ENCODE measurements around the gene FRRS1L.
A peak's percentile ranks its signal among the peaks of the same experiment; 100 is the strongest.

The FRRS1L gene

DNA sequence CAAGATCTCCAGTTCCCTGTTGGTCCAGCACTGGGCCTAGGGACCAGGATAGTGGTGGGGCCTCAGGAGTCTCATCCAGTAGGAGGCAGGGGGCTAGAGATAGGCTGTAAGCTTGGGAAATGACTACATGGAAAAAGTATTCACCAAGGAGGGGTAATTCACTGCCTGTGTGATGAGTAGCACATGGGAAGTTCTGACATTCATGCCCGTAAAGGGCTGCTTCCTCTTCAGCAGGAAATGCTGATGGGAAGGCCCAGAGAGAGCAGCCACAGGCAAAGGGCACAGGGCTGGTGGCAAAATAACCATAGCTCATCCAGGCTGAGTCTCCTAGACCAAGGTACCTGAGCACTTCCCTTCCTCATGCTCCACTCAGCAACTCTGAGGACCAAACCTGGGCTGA is 23.1 kb upstream of the FRRS1L start:
- TF ChIP-seq, protein P1, sequence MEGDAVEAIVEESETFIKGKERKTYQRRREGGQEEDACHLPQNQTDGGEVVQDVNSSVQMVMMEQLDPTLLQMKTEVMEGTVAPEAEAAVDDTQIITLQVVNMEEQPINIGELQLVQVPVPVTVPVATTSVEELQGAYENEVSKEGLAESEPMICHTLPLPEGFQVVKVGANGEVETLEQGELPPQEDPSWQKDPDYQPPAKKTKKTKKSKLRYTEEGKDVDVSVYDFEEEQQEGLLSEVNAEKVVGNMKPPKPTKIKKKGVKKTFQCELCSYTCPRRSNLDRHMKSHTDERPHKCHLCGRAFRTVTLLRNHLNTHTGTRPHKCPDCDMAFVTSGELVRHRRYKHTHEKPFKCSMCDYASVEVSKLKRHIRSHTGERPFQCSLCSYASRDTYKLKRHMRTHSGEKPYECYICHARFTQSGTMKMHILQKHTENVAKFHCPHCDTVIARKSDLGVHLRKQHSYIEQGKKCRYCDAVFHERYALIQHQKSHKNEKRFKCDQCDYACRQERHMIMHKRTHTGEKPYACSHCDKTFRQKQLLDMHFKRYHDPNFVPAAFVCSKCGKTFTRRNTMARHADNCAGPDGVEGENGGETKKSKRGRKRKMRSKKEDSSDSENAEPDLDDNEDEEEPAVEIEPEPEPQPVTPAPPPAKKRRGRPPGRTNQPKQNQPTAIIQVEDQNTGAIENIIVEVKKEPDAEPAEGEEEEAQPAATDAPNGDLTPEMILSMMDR (conservative IDR thresholded peaks at IDR 0.05; ENCODE audit: low read depth, low read length): no peak
- no peak for DNase-seq (ENCODE audit: low read depth)
- no peak overlapping the region for H3K4me3 ChIP-seq (ENCODE audit: low read length)

DNA sequence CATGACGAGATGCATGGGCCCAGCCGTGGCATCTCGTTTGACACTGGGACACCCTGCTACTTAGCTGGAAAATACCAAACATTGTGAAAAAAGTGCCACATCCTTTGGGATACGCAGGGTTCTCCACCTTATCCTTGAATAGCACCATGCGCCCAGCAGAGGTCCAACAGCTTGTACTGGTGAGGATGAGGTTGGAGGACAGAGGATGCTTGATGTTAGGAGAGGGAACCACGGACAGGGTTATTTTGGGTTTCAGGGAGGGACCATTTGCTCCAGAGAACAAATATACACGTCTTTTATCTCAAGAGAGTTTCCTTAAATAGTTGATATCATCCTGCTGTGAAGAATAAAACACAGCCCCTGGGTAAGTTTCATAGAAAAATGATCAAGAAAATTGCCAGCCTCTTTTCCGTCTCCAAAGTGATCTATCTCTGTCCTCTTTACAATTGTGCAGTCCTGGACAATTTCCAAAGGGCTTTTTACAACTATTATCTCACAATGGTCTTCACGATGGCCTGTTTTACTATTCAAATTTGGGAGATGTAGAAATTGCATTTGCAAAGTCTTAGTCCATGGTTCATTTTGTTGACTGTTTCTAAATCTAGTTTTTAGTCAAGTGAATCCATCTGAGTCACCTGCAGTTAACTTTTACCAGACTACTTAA is 19.9 kb upstream of the FRRS1L start:
- TF ChIP-seq, protein P1 (conservative IDR thresholded peaks at IDR 0.05; ENCODE audit: low read depth, low read length): no peak
- no peak overlapping the region for H3K4me3 ChIP-seq (ENCODE audit: low read length)
- DNase-seq (ENCODE audit: low read depth): no peak

DNA sequence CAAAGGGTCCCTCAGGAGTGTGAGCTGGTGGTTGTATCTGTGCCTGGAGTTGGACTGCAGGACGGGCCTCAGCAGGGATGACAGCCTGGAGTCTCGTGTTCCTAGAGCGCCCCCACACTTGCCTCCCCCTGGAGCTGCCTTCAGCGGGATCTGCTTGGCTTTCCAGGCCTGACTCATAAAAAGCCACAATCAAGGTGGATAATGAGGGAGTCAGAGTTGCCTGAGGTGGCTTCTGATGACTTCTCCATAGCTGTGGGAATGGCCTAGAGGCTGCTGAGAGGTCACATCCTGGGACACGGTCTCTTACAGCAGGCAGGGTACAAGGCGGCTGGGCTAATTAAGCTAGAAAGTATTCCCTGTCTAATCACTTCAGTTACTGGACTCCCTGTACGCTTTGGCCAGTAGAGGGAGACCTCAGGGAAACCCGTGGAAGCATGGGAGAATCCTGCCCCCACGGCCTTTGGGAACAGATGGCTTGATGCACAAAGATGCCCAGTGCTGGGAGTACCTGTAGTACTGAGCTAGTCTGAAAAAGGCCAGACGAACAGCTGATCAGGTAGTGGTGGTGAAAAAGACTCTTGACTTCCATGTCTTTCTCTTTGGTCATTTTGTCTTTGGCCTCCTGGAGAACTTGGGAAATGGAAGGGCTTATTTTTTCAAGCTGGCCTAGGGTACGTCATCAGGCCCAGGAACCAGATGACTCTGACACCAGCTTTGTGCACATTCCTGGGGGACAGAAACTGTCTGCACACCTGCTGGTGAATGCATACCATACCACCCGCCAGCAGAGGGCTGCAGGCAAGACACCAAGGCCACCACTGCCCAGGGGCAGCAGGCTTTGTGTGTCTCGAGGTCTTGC is 16.1 kb upstream of the FRRS1L start:
- no peak overlapping the region for H3K4me3 ChIP-seq (ENCODE audit: low read length)
- TF ChIP-seq, protein P1 (conservative IDR thresholded peaks at IDR 0.05; ENCODE audit: low read depth, low read length): peak; percentile 79
- no peak for DNase-seq (ENCODE audit: low read depth)

DNA sequence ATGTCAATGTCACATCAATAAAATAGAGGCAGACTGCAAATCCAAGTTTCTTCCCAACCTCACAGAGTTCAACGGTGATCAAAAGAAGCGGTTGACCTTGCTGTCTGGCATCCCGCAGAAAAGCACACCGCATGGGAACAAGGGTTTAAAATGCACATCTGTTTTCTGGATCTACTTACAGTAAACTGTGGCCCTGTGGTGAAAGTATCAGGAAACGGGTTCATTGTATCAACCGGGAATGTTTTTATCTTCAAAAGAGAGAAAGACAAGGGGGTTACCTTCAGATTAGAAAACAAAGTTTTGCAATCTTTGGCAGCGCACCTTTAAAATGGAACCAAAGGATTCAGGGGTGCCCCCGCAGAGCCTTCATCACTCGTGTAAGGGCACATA is 15.5 kb upstream of the FRRS1L start:
- TF ChIP-seq, protein P1 (conservative IDR thresholded peaks at IDR 0.05; ENCODE audit: low read depth, low read length): no peak
- no peak overlapping the region for H3K4me3 ChIP-seq (ENCODE audit: low read length)
- DNase-seq (ENCODE audit: low read depth): no peak

DNA sequence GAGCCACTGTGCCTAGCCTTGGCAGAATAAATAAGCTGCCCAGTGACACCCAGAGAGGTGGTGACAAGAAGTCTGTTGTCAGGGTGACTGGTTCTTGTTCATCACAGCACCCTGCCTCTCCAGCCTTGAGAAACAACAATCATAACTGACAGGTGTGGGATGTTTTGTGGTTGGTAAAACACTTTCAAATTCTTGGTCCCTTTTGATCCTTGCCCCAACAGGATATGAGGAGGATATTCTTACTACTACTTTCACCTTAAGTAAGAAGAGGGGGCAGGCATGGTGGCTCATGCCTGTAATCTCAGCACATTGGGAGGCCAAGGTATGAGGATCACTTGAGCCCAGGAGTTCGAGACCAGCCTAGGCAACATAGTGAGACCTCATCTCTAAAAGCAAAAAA is 14.2 kb upstream of the FRRS1L start:
- TF ChIP-seq, protein P1 (conservative IDR thresholded peaks at IDR 0.05; ENCODE audit: low read depth, low read length): no peak
- no peak for DNase-seq (ENCODE audit: low read depth)
- H3K4me3 ChIP-seq (ENCODE audit: low read length): no peak overlapping the region

DNA sequence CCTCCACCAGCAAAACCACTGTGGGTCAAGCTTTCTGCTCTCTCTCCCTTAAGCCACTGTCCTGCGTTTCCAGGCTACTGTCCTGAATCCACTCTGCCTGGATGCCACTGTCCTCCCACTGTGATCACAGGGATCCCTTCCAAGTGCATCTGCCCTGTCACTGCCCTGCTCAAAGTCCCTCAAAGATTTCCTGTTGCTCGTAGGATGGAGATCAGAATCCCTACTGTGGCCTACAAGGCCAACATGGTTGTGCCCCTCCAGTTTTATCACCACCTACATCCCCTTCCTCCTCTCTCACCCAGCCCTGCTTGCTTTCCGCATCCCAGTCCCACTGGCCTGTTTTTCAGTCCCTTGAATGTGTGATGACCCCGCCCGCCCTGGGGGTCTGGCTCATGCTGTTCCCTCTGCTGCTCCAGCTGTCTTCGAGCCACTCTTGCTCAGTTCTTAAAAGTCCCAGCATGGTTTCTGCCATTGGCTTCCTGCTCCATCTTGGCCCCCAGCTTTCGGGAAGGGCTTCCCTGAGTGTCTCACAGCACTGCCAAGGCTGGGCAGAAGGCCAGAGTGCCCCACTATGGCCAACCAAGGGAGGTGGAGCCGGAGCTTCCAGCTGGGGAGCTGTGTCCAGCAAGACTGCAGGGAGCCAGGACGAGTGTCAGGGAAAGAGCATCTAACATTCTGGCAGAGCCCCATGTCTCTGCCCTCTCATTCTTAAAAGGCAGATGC is 12.9 kb upstream of the FRRS1L start:
- DNase-seq (ENCODE audit: low read depth): no peak
- H3K4me3 ChIP-seq (ENCODE audit: low read length): no peak overlapping the region
- TF ChIP-seq, protein P1 (conservative IDR thresholded peaks at IDR 0.05; ENCODE audit: low read depth, low read length): no peak
